ENCODE results near the gene FBXL20.
"Not testable (repeated sequence)": the region's sequence is repeated elsewhere in the genome, so short reads cannot be mapped to it uniquely, and the experiment has no call there.

The FBXL20 gene

DNA sequence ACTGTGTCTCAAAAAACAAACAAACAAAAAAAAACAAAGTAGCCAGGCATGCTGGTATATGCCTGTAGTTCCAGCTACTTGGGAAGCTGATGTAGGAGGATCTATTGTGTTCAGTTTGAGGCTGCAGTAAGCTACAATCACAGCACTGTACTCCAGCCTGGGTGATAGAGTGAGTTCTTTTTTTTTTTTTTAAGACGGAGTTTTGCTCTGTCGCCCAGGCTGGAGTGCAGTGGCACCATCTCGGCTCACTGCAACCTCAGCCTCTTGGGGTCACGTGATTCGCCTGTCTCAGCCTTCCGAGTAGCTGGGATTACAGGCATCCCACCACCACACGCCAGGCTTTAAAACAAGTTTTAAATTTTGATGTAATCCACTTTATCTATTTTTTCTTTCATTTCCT lies 95.4 kb downstream of the FBXL20 start:
- H3K27me3 Mint-ChIP-seq (ENCODE audit: low read depth): no peaks in the 10 kb centered on the region
- peaks cover 13% of the 10 kb centered on the region for H3K4me1 Mint-ChIP-seq
- H3K36me3 Mint-ChIP-seq (ENCODE audit: low read depth): peaks cover 19% of the 10 kb centered on the region
- no peak overlapping the region for H3K4me3 Mint-ChIP-seq
- H3K27ac Mint-ChIP-seq: peak overlapping the region in 1 of 3 experiments; percentile 3
- H3K9me3 Mint-ChIP-seq: no peaks in the 10 kb centered on the region
- TF ChIP-seq, protein P1, sequence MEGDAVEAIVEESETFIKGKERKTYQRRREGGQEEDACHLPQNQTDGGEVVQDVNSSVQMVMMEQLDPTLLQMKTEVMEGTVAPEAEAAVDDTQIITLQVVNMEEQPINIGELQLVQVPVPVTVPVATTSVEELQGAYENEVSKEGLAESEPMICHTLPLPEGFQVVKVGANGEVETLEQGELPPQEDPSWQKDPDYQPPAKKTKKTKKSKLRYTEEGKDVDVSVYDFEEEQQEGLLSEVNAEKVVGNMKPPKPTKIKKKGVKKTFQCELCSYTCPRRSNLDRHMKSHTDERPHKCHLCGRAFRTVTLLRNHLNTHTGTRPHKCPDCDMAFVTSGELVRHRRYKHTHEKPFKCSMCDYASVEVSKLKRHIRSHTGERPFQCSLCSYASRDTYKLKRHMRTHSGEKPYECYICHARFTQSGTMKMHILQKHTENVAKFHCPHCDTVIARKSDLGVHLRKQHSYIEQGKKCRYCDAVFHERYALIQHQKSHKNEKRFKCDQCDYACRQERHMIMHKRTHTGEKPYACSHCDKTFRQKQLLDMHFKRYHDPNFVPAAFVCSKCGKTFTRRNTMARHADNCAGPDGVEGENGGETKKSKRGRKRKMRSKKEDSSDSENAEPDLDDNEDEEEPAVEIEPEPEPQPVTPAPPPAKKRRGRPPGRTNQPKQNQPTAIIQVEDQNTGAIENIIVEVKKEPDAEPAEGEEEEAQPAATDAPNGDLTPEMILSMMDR (IDR thresholded peaks at IDR 0.05; ENCODE audit: unreplicated experiment in 3 of 3): no peak

DNA sequence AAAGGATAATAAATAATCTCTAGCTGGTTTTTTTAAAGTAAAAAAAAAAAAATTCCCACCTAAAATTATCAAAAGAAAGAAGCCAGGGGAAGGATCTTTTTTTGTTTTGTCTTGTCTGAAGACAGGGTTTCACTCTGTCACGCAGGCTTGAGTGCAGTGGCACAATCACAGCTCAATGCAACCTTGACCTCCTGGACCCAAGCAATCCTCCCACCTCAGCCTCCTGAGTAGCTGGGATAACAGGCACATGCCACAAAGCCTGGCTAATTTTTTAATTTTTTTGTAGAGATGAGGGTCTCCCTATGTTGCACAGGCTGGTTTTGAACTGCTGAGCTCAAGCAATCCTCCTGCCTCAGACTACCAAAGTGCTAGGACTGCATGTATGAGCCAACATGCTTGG lies 97.2 kb downstream of the FBXL20 start:
- no peak overlapping the region for H3K27ac Mint-ChIP-seq
- H3K4me3 Mint-ChIP-seq: no peak overlapping the region
- TF ChIP-seq, protein P1 (IDR thresholded peaks at IDR 0.05; ENCODE audit: unreplicated experiment in 3 of 3): no peak
- H3K27me3 Mint-ChIP-seq (ENCODE audit: low read depth): no peaks in the 10 kb centered on the region
- peaks cover 30% of the 10 kb centered on the region for H3K36me3 Mint-ChIP-seq (ENCODE audit: low read depth)
- no peaks in the 10 kb centered on the region for H3K9me3 Mint-ChIP-seq
- peaks cover 13% of the 10 kb centered on the region for H3K4me1 Mint-ChIP-seq

DNA sequence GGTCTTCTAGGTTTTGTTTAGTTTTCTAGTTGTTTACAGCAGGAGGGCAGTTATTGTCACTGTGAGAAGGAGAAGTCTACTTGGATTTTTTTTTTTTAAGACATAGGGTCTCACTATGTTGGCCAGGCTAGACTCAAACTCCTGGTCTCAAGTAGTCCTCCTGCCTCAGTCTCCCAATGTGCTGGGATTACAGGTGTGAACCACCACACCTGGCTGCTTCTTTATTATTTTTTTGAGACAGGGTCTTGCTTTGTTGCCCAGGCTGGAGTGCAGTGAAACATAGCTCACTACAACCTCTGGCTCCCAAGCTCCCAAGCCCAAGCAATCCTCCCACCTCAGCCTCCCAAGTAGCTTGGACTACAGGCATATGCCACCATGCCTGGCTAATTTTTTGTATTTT lies 107.4 kb downstream of the FBXL20 start:
- Mint-ChIP-seq H3K4me3 (no peak overlapping the region), H3K27ac (no peak overlapping the region), H3K27me3 (ENCODE audit: low read depth) (no peaks in the 10 kb centered on the region), H3K36me3 (ENCODE audit: low read depth) (peaks cover 46% of the 10 kb centered on the region), H3K9me3 (no peaks in the 10 kb centered on the region), H3K4me1 (no peaks in the 10 kb centered on the region)
- TF ChIP-seq, protein P1 (IDR thresholded peaks at IDR 0.05; ENCODE audit: unreplicated experiment in 3 of 3): no peak

DNA sequence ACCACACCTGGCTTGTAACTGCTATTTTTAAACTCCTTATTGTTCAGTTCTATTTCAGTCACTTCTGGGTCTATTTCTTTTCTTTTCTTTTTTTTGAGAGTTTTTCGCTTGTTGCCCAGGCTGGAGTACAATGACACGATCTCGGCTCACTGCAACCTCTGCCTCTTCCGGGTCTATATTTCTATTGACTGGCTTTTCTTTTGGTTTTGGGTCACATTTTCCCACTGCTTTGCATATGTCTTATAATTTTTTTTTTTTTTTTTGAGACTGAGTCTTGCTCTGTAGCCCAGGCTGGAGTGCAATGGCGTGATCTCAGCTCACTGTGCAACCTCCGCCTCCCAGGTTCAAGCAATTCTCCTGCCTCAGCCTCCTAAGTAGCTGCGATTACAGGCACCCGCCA lies 108.9 kb downstream of the FBXL20 start:
- not testable (repeated sequence) for H3K4me1 Mint-ChIP-seq; H3K27me3 Mint-ChIP-seq (ENCODE audit: low read depth); H3K9me3 Mint-ChIP-seq; H3K4me3 Mint-ChIP-seq; H3K27ac Mint-ChIP-seq
- peaks cover 41% of the 10 kb centered on the region for H3K36me3 Mint-ChIP-seq (ENCODE audit: low read depth)

DNA sequence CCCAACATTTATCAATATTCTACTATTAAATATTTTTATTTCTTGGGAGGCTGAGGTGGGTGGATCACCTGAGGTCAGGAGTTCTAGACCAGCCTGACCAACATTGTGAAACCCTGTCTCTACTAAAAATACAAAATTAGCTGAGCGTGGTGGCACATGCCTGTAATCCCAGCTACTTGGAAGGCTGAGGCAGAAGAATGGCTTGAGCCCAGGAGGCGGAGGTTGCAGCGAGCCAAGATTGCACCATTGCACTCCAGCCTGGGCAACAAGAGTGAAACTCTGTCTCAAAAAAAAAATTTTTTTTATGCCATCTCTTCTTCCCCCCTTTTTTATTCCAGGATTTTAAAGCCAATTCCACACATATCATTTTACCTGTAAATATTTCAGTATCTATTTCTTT lies 114.9 kb downstream of the FBXL20 start:
- H3K4me3 Mint-ChIP-seq; H3K9me3 Mint-ChIP-seq; H3K4me1 Mint-ChIP-seq; H3K27ac Mint-ChIP-seq; H3K27me3 Mint-ChIP-seq (ENCODE audit: low read depth): not testable (repeated sequence)
- H3K36me3 Mint-ChIP-seq (ENCODE audit: low read depth): peaks cover 22% of the 10 kb centered on the region

DNA sequence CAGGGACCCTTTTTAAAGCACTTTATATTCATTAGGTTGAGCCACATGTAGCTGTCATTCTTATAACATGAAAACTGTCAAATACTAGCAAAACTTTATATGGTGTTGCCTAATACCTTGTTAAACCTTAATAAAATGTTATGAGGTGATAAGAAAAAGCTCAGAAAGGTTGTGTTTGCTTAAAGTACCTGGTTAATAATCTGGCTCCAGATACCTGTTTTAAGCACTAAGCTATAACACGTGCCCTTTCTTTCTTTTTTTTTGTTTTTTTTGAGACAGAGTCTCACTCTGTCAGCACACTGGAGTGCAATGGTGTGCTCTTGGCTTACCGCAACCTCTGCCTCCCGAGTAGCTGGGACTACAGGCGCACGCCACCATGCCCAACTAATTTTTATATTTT lies 116.7 kb downstream of the FBXL20 start:
- Mint-ChIP-seq H3K9me3 (no peaks in the 10 kb centered on the region), H3K27ac (no peak overlapping the region)
- TF ChIP-seq, protein P1 (IDR thresholded peaks at IDR 0.05; ENCODE audit: unreplicated experiment in 3 of 3): no peak

DNA sequence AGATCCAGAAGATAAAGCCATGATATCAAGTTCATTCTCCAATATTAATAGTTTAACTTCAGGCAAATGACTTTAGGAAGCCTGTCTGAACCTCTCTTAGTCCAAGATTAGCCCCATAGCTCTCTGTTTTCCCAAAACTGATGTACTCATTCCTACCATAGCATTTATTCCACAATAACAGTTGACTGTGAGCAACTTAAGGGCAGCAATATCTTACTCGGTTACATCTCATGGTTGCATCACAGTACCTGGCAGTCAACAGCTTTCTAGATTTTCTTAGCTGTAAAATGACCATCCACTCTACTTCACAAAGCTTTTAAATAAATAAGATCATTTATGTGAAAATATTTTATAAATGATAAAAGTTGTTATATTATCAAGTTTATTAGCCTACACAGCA lies 117.5 kb downstream of the FBXL20 start:
- Mint-ChIP-seq H3K36me3 (ENCODE audit: low read depth) (peaks cover 15% of the 10 kb centered on the region), H3K4me3 (no peak overlapping the region), H3K27ac (no peak overlapping the region), H3K9me3 (no peaks in the 10 kb centered on the region), H3K27me3 (ENCODE audit: low read depth) (no peaks in the 10 kb centered on the region), H3K4me1 (no peaks in the 10 kb centered on the region)
- TF ChIP-seq, protein P1 (IDR thresholded peaks at IDR 0.05; ENCODE audit: unreplicated experiment in 3 of 3): no peak

More for the DNA sequence above, 116.7 kb downstream of the FBXL20 start:
- Mint-ChIP-seq H3K4me1 (no peaks in the 10 kb centered on the region), H3K36me3 (ENCODE audit: low read depth) (peaks cover 15% of the 10 kb centered on the region), H3K27me3 (ENCODE audit: low read depth) (no peaks in the 10 kb centered on the region), H3K4me3 (no peak overlapping the region)
